Left forelimb (tissue), 1 donor: ENCODE results near the gene CFH.
"Not testable (repeated sequence)": the region's sequence is repeated elsewhere in the genome, so short reads cannot be mapped to it uniquely, and the experiment has no call there.

Experiments
- DNase-seq: peaks from one replicate; pipeline ENCODE4 v3.0.0-alpha.2; 2018; ENCODE audit warnings: low spot score

The CFH gene

DNA sequence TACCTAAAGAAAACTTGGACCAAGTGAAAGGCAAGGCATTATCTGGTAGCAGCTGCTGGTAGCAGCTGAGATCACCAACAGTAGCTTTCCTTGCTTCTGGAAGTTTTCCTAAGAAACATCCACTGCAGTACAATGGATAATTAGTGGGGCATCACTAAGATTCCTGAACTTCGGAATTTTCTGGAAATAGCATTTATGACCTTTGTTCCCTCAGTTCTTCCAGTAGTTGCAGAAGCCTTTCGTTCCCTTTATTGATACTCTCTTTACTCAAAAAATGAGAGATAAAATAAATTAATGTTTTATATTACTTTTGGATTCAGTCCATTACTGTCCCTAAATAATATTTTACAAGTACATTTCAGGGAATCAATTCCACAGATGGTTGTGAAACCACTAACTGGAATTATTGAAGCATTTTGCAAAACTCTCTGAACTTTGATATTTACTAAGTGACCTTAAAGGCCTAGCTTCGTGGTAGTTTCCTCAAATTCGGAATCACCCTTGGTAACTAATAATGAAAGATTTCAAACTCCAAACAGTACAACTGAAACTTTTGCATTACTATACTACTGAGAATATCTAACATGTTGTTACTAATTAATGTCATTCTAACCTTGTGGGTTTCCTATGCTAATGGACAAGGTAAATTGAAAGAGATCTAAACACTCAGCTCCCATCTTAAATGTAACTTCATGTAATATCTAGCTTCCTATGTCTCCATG, 113.3 kb downstream of the CFH start:
- not testable (repeated sequence) for DNase-seq

DNA sequence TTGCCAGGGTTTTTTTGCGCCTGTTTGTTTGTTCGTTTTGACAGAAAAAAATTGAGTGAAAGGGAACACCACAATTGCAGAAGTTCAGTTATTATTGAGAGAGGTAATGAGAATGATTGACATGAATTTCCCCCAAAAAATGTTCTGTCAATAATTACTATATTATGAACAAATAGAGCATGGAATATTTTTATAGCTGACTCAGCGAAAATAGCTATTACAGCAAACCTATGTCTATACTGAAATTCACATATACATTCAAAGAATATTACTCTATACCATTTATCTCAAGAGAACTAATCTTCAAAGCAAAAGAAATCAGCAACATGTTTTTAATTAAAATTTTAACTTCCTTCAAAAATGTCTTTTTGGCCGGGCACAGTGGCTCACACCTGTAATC, 118.0 kb downstream of the CFH start:
- DNase-seq, result not testable (repeated sequence)

DNA sequence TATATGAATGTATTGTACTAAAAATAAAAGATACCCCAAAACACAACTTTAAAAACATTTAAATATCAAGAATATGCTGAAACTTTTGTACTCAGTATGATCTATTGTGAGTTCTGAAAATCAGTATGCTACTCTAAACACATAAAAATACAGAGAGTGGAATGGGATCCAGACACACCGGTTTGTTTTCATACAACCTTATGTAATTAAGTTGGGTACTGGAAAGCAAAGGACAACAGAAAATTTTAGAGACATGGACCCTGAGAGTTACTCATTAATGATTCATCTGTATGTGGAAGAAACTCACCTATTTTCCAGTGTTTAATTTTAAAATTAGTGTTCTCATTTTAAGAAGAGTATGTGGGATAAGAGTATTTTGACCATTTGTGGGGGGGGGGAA, 121.9 kb downstream of the CFH start:
- no peak for DNase-seq

GRCh38 chr1:196774175-196774574, 122.3 kb downstream of the CFH start:
- DNase-seq, result no peak

DNA sequence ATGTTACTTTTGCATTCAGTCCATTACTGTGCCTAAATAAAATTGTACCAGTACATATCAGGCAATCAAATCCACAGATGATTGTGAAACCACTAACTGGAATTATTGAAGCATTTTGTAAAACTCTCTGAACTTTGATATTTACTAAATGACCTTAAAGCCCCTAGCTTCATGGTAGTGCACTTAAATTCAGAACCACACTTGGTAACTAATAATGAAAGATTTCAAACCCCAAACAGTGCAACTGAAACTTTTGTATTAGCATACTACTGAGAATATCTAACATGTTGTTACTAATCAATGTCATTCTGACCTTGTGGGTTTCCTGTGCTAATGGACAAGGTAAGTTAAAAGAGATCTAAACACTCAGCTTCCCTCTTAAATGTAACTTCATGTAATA, 122.8 kb downstream of the CFH start, which contains the start of gene CFHR3:
CFHR3 (plus strand) TSS at position 238 of the 400 bp plus-strand sequence; CDS start at position 285, 47 bp downstream.
- DNase-seq, result no peak

DNA sequence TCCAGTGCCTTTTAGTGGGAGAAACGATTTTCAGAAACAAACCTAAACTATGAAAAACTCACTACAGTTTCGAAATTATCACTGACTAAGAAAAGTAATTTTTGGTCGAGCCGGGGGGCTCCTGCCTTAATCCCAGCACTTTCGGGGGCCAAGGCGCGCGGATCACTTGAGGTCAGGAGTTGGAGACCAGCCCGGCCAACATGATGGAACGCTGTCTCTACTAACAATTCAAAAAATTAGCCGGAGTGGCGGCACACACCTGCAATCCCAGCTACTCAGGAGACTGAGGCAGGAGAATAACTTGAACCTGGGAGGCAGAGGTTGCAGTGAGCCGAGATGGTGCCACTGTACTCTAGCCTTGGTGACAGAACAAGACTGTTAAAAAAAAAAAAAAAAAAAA, 125.8 kb downstream of the CFH start:
- no peak for DNase-seq

DNA sequence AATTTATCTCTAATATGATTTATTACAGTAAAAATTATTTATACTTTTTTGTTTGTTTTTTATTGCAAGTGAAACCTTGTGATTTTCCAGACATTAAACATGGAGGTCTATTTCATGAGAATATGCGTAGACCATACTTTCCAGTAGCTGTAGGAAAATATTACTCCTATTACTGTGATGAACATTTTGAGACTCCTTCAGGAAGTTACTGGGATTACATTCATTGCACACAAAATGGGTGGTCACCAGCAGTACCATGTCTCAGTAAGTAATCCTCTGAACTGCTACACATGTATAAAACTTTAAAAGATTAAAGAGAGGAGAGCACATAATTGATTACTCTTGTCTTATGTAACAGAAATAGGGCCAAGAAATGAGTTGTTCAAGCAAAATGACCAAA, 127.2 kb downstream of the CFH start:
- DNase-seq, result no peak

DNA sequence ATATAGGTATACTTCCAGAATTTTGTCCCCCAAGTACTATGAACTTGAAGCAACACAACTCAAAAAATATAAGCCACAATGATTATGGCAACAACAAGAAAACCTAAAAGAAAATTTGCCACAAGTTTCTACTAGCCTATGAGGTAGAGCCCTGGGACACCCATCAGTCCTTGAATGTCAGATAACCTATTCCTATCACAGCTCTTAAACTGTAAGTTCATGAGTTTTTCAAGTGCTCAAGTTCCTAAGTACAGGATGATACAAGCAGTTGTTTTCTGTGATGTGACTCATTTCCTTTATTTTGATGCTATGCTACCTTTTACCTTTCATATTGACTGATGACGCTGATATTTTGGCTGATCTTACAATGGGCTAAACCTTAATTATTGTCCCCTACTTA, 139.4 kb downstream of the CFH start:
- not testable (repeated sequence) for DNase-seq

GRCh38 chr1:196794103-196794502, 142.3 kb downstream of the CFH start:
- not testable (repeated sequence) for DNase-seq
